Esophagus muscularis mucosa (tissue), 3 donors: ENCODE results near the gene RHBDL1.

Experiments
- POLR2A ChIP-seq: fragments of 450-650 bp; IDR thresholded peaks from one replicate; pipeline ENCODE4 v1.6.1; 2017; ENCODE audit warnings: antibody characterized with exemption, moderate library complexity, mild to moderate bottlenecking, low read depth
- POLR2AphosphoS5 ChIP-seq, 2 donors: sonication (generic); formaldehyde crosslinking; IDR thresholded peaks; one replicate each; pipeline ENCODE4 v1.6.1; 2017; ENCODE audit warnings: antibody characterized with exemption in 2 of 2
- TF ChIP-seq, protein P1 (sequence below), 3 experiments: fragments of 200-600 bp in 2 of 3; fragments of 450-650 bp in 1 of 3; sonication (generic) in 2 of 3; IDR thresholded peaks; one replicate each; pipeline ENCODE4 v1.5.1; 2017 to 2019; ENCODE audit warnings: antibody characterized with exemption in 3 of 3, mild to moderate bottlenecking in 2 of 3, moderate library complexity in 1 of 3

DNA sequence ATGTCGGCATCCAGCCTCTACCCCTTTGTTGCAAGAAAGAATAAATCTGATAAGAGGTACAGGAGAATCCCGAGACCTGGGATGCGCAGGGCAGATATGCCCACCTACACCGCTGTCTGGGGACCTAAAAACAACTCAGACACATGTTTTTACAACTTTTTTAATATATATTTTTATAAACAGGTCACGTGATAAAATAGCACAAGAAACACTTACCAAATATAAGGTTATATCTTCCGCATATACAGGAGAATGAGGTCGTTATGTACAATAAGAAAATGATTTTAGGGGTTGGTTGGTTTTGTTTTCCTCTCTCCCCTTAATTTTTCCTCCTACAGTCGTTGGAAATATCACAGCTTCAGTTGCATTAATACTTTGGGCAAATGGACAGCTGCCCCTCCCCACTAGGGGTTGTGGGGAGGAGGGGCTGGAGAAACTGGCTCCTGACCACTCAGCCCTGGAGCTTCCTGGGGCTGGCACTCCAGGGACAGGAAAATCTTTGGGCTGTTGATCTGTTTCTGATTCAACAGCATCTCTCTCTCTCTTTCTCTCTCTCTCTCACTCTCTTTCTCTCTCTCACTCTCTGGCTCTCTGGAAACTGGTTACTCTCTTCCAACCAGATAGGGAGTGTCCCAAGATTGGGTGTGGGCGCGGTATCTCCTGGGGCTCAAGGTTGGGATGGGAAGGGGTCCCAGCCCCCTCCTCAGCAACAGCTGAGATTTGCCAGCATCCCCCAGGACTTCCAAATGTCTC, 17.1 kb downstream of the RHBDL1 start:
- TF ChIP-seq POLR2AphosphoS5 (IDR thresholded peaks at IDR 0.05): no peak
- TF ChIP-seq, protein P1, sequence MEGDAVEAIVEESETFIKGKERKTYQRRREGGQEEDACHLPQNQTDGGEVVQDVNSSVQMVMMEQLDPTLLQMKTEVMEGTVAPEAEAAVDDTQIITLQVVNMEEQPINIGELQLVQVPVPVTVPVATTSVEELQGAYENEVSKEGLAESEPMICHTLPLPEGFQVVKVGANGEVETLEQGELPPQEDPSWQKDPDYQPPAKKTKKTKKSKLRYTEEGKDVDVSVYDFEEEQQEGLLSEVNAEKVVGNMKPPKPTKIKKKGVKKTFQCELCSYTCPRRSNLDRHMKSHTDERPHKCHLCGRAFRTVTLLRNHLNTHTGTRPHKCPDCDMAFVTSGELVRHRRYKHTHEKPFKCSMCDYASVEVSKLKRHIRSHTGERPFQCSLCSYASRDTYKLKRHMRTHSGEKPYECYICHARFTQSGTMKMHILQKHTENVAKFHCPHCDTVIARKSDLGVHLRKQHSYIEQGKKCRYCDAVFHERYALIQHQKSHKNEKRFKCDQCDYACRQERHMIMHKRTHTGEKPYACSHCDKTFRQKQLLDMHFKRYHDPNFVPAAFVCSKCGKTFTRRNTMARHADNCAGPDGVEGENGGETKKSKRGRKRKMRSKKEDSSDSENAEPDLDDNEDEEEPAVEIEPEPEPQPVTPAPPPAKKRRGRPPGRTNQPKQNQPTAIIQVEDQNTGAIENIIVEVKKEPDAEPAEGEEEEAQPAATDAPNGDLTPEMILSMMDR (IDR thresholded peaks at IDR 0.05): no peak
- no peak for TF ChIP-seq POLR2A
